ENCODE data around the gene TASOR2.

Gene TASOR2

GRCh38 chr10:5656737-5657579 is 27.7 kb upstream of the TASOR2 start:
- no peak for DNase-seq

GRCh38 chr10:5658871-5659618 is 25.6 kb upstream of the TASOR2 start:
- no peak for DNase-seq

GRCh38 chr10:5659702-5660528 is 24.7 kb upstream of the TASOR2 start:
- no peak for DNase-seq

- no peak for DNase-seq
These were observed 23.6 kb upstream of the TASOR2 start for GRCh38 chr10:5661043-5661442.

GRCh38 chr10:5662708-5663579 is 21.7 kb upstream of the TASOR2 start:
- no peak for DNase-seq

GRCh38 chr10:5663692-5664427 is 20.8 kb upstream of the TASOR2 start:
- no peak for DNase-seq

- DNase-seq, result no peak
These were observed 19.1 kb upstream of the TASOR2 start for GRCh38 chr10:5665373-5666007.

- no peak for DNase-seq
These were observed 18.4 kb upstream of the TASOR2 start, which contains the start of gene ASB13 for GRCh38 chr10:5666008-5666840. ASB13 (minus strand) TSS chr10:5666595; CDS start chr10:5666551, 44 bp downstream.

GRCh38 chr10:5666841-5667630 is 17.6 kb upstream of the TASOR2 start:
- no peak for DNase-seq

- DNase-seq, result no peak
These were observed 16.2 kb upstream of the TASOR2 start for GRCh38 chr10:5668429-5668828.

GRCh38 chr10:5669604-5670003 is 15.0 kb upstream of the TASOR2 start:
- no peak for DNase-seq

GRCh38 chr10:5670662-5671375 is 13.8 kb upstream of the TASOR2 start:
- no peak for DNase-seq

- no peak for DNase-seq
These were observed 6.1 kb upstream of the TASOR2 start for GRCh38 chr10:5678397-5679036.

- no peak for DNase-seq
These were observed 5.6 kb upstream of the TASOR2 start for GRCh38 chr10:5679037-5679435.

- DNase-seq, result no peak
These were observed 5.0 kb upstream of the TASOR2 start for GRCh38 chr10:5679606-5680005.

GRCh38 chr10:5681930-5682329 is 2.7 kb upstream of the TASOR2 start:
- no peak for DNase-seq

GRCh38 chr10:5683065-5683464 is 1.6 kb upstream of the TASOR2 start:
- no peak for DNase-seq

Measured in NCI-H2029 (cell line).